Transverse colon (tissue), 3 donors: ENCODE data around the gene FRMD3.

Experiments used
- POLR2A ChIP-seq: fragments of 450-650 bp; IDR thresholded peaks from one replicate; pipeline ENCODE4 v1.6.1; 2016; ENCODE audit warnings: antibody characterized with exemption, mild to moderate bottlenecking, moderate library complexity
- TF ChIP-seq, protein P1 (sequence below), 5 experiments: fragments of 200-600 bp in 3 of 5; fragments of 450-650 bp in 2 of 5; sonication (generic) in 3 of 5; IDR thresholded peaks; 1 replicate in 2 of 5; 2 replicates in 3 of 5; pipeline ENCODE4 v1.5.1; 2016 to 2017; ENCODE audit warnings: antibody characterized with exemption in 5 of 5, inconsistent platforms in 3 of 5, mild to moderate bottlenecking in 2 of 5, moderate library complexity in 1 of 5

DNA sequence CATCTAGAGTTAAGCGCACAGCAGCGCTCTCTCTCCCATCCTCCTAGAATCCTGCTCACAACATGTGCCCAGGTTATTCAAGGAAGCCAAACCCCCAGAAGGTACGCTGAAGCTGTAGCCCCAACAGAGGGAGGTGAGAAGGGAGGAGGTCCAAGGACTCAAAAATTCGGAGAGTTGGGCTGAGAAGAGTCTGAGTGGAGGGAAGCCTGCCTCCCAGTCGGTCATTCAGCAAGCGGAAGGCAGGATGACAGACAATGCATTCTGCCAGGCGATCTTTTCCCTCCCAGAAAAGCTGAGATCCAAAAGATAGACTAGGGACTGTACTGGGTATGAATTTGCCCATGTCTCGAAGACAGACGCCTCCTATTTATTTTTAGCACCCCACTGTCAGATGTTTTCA lies 189.2 kb downstream of the FRMD3 start:
- TF ChIP-seq, protein P1, sequence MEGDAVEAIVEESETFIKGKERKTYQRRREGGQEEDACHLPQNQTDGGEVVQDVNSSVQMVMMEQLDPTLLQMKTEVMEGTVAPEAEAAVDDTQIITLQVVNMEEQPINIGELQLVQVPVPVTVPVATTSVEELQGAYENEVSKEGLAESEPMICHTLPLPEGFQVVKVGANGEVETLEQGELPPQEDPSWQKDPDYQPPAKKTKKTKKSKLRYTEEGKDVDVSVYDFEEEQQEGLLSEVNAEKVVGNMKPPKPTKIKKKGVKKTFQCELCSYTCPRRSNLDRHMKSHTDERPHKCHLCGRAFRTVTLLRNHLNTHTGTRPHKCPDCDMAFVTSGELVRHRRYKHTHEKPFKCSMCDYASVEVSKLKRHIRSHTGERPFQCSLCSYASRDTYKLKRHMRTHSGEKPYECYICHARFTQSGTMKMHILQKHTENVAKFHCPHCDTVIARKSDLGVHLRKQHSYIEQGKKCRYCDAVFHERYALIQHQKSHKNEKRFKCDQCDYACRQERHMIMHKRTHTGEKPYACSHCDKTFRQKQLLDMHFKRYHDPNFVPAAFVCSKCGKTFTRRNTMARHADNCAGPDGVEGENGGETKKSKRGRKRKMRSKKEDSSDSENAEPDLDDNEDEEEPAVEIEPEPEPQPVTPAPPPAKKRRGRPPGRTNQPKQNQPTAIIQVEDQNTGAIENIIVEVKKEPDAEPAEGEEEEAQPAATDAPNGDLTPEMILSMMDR (IDR thresholded peaks at IDR 0.05), result no peak
- no peak for TF ChIP-seq POLR2A
